Stimulated activated CD4-positive, alpha-beta T cell treated with anti-CD3 and anti-CD28 coated beads, Interleukin-1b, Interleukin-23, amount 100 ng/mL, for 48 hours (primary cell): Measurements from ENCODE around the gene D2HGDH.
"Not testable (repeated sequence)": the region's sequence is repeated elsewhere in the genome, so short reads cannot be mapped to it uniquely, and the experiment has no call there.

ENCODE experiments used
- DNase-seq: peaks from one replicate; pipeline ENCODE4 v3.0.0-alpha.2; 2020

The D2HGDH gene

DNA sequence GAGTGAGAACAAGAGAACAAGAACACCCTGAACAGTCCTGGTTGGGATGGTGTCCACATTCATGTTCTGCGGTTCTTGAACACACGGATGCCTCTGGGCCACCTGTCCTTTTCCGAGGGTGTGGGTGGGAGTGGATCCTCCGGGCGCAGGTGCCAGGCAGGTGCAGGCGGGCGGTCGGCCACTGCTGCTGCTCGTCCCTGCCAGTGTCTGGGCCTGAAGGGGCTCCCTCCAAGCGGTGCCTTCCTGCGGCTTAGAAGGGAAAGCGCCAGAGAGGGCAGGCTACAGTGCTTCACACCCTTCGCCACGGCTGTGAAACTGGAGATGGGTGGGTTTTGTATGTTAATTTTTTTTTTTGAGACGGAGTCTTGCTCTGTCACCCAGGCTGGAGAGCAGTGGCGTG is 8.0 kb upstream of the D2HGDH start:
- no peak for DNase-seq

DNA sequence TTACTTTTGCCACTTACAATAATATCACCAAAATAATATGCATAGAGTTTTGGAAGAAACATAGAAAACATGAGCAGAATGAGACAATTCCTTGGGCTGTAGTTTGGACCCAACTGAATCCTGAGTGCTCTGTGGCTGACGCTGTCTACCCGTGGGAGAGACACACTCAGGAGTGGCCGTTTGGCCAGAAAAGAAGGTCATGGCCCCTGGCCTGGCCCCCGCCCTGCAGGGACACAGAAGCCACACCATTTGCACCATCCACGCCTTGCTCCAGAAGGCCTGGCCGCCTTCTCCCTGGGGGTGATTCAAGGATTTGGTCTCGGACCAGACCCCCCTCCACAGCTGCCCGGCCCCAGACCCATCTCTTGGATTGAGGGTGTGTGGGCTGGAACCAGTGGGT is 6.4 kb upstream of the D2HGDH start:
- DNase-seq = no peak

DNA sequence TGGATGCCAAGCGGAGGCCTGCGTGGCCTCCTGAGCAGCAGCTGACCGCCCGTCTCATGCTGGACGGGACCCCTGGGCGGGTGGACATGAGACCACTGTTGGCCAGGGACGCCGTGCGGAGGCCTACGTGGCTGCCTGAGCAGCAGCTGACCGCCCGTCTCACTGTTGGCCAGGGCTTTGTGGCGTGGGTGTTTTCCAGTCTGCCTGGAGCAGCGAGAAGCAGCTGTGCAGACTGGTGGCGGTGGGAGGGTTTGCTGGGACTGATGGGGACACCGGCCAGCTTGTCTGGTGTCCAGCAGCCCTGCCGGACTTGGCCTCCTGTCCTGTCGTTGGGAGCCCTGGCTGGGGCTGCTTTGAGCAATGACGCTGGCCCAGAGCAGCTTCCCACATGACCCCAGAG is 5.8 kb upstream of the D2HGDH start:
- DNase-seq = no peak

DNA sequence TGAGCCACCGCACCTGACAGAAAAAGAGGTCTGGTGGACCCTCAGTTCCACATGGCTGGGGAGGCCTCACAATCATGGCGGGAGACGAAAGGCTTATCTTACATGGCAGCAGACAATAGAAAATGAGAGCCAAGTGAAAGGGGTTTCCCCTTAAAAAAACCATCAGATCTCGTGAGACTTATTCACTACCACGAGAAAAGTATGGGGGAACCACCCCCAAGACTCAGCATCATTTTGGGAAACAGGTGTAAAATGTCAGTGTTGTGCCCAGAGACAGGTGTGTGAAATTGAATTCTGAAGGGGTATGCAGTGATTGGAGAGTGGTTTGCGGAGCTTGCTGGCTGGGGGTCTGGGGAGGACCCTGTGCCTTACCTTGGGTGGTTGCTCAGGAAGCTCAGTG is 4.6 kb upstream of the D2HGDH start:
- DNase-seq = no peak

DNA sequence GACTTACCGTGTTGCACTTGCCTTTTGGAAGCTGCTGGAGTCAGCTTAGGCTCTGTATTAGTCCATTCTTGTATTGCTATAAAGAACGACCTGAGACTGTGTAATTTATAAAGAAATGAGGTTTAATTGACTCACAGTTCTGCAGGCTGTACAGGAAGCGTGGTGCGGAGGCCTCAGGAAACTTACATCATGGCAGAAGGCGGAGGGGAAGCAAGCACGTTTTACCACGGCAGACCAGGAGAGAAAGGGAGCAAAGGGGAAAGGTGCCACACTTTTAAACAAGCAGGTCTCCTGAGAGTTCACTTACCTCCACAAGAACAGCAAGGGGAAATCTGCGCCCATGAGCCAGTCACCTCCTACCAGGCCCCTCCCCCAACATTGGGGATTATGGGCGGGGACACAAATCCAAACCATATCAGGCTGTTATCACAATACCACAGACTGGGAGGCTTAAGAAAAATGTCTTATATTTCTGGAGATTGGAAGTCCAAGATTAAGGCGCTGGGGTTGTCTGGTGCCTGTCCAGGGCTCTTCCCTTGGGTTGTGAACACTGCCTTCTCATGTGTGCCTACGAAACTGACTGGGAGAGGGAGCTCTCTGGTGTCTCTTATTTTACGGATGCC is 3.6 kb upstream of the D2HGDH start:
- peak; percentile 48 for DNase-seq

DNA sequence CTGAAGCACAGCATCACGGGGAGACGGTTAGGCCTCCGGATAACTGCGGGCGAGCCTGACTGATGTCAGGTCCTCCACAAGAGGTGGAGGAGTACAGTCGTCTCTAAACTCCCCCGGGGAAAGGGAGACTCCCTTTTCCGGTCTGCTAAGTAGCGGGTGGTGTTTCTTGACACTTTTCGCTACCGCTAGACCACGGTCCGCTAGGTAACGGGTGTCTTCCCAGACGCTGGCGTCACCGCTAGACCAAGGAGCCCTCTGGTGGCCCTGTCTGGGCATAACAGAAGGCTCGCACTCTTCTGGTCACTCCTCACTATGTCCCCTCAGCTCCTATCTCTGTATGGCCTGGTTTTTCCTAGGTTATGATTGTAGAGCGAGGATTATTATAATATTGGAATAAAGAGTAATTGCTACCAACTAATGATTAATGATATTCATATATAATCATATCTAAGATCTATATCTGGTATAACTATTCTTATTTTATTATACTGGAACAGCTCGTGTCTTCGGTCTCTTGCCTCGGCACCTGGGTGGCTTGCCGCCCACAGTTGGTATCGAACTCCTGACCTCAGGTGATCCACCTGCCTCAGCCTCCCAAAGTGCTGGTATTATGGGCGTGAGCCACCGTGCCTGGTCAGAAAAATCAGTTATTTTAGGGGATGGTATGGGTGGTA is 1.8 kb upstream of the D2HGDH start:
- DNase-seq = peak; percentile 74

DNA sequence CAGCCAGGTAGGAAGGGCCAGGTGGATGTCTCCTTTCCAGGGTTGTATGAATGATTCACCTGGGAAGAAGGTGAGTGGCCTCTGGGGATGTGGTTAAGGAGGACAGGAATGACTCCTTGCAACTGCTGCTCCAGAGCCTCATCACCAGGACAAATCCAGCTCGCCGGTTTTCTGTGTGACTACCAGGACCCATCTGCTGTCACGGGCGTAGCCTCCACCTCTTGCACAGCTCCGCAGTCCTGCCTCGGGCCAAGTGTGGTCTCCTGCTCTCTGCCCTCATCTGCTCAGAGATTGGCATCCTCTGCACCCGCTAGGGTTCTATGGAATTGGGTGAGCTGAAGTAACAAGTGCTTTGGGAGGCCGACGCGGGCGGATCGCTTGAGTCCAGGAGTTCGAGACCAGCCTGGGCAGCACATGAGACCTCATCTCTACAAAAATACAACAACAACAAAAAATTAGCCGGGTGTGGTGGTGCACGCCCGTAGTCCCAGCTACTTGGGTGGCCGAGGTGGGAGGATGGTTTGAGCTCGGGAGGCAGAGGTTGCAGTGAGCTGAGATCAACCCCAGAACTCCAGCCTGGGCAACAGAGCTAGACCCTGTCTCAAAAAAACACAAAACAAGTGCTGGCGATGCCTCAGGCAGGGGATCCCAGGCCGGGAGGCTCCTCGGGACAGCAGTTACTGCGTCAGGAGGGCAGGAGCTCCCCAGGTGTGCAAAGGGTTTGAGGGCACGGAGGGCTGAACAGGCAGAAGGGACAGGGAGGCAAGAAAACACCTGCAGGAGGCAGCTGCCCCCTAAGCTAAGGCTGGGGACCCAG is 831 bp upstream of the D2HGDH start:
- no peak for DNase-seq

DNA sequence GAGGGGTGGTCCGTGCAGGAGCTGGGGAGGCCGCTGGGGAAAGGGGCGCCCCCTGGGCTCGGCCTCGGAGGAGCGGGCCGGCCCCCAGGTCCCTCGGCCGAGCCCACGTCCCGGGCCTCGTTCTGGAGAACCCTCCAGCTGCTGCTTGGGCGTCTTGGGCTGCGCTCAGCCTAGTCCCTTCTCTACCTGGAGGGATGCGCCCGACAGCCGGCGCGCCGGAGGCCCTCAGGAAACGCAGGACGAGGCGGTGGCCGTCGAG is 293 bp upstream of the D2HGDH start:
- no peak for DNase-seq

DNA sequence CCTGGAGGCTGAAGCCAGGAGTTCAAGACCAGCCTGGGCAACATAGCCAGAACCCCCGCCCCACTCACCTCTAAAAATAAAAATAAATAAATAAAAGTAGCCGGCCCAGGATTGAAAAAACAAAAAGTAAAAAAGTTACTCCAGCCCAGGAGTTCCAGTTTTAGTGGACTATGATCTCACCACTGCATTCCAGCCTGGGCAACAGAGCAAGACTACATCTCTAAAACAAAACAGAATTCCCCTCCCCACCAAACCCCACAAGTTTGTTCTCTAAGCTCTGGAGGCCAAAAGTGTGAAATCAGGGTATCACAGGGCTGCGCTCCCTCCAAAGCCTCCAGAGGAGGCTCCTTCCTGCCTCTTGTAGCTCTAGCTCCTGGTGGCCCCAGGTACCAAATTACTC is 1.7 kb downstream of the D2HGDH start:
- DNase-seq = no peak

DNA sequence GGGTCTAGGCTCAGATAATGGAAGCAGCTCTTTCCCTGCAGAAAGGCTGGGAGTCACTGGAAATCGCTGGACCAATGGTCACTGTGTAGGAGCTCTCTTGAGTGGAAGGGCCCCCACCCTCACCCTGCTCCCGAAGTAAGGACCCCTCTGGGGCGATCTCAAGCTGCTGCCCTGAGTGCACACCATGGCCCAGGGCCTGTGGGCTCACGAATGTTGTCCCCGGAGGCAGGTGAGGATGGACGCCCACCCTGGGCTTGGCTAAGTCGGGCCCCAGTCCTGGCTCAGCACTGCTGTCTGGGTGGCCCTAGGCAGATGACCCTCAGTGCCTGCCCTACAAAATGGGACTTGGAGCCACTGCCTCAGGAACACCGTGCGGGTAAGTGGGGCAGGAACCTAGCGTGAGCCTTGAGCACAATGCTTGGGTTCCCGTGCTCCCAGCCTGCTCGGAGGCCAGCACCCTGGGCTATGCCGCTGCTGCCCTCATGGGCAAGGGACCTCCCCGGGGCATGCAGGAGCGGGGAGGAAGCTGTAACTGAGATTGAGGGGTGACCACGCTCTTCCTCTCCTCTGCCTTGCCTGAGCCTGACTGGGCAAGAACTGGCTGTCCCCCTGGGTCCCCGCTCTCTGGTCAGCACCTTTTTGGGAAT is 3.7 kb downstream of the D2HGDH start:
- no peak for DNase-seq

DNA sequence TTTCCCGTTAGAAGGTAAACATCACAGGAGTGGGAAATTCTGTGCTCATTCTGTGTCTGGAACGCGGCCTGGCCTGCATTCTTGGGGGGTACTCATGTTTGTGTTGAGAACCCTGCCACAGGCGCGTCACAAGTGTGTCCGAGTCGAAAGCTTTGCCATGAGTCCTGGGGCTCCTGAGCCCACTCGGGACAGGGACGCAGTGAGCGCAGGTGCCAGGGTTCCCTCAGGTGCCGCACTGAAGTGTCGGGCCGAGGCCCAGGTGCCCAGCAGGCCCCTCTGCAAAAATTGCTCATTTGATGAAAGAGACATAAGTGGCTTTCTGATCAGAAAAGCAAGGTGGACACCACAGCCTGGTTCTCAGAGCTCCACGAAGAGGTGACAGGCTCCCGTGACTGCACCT is 4.7 kb downstream of the D2HGDH start:
- no peak for DNase-seq

DNA sequence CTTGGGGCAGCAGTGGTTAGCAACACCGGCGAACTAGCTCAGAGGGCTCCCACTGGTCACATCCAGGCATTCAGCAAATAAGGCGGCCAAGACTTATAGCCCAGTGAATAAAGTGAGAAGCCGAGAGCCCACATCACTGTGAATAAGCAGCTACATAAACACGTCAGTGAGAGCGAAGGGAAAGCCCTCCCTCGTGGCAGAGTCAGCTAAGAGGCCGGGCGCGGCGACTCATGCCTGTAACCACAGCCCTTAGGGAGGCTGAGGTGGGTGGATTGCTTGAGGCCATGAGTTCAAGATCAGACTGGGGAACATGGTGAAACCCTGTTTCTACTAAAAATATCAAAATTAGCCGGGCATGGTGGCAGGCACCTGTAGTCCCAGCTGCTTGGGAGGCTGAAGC is 5.2 kb downstream of the D2HGDH start:
- DNase-seq = peak; percentile 88

DNA sequence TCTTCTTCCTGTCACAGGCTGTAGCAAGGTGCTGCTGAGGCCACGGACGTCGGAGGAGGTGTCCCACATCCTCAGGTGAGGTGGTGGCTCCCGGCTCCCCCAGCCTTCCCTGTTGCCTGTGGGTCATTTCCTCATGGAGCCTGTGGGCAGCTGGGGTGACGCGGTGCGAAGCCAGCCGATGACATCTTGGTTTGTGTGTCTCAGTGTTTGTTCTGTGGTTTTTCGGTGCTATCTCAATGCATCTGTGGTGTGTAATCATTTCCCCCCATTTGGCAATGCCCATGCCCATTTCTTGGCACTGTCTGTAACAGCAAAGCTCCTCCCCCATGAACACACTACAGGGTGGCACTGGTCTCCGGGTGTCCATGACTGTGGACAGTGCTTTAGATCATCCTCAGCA is 6.6 kb downstream of the D2HGDH start:
- DNase-seq = peak; percentile 41

DNA sequence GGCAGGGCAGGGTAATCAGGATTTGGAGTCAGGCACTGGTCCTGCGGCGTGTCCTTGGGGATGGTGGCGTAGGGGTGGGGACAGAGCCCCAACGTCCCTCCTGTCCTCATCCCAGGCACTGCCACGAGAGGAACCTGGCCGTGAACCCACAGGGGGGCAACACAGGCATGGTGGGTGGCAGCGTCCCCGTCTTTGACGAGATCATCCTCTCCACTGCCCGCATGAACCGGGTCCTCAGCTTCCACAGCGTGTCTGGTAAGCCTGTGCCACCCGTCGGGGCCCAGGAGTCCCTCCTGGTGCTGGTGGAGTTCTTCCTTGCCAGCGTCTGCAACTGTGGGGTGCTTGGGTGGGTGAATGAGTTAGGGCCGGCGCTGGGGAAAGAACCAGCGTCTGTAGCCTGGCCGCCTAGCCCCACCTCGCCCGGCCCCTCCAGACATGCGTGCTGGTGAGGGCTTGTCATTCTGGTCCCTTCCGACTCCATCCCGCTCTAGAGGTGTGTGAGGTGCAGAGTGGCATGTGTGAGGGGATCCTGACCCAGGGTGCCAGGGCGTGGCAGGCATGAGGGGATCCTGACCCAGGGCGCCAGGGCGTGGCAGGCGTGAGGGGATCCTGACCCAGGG is 8.0 kb downstream of the D2HGDH start:
- no peak for DNase-seq

DNA sequence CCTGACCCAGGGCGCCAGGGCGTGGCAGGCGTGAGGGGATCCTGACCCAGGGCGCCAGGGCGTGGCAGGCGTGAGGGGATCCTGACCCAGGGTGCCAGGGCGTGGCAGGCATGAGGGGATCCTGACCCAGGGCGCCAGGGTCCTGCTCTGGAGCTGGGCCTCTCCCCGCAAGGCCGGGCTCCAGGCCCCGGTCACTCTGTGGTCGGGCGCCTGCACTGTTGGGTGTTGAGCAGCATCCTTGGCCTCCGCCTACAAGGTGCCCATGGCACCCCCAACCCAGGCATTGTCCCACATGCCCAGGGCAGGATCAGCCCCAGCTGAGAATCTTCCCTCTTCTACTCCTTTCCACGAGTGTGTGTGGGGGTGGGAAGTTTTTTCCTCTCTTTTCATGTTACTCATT is 8.6 kb downstream of the D2HGDH start:
- DNase-seq = not testable (repeated sequence)

DNA sequence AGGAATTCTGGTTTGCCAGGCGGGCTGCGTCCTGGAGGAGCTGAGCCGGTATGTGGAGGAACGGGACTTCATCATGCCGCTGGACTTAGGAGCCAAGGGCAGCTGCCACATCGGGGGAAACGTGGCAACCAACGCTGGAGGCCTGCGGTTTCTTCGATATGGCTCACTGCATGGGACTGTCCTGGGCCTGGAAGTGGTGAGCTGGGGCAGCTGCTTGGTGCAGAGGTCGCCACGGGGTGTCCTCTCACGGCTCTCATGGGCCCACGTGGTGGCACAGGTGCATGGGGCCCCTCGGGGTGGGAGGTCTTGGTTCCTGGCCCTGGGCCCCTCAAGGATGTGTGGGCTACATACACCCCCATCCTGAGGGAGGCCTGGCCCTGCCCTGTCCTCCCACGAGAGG is 9.2 kb downstream of the D2HGDH start:
- DNase-seq = no peak

DNA sequence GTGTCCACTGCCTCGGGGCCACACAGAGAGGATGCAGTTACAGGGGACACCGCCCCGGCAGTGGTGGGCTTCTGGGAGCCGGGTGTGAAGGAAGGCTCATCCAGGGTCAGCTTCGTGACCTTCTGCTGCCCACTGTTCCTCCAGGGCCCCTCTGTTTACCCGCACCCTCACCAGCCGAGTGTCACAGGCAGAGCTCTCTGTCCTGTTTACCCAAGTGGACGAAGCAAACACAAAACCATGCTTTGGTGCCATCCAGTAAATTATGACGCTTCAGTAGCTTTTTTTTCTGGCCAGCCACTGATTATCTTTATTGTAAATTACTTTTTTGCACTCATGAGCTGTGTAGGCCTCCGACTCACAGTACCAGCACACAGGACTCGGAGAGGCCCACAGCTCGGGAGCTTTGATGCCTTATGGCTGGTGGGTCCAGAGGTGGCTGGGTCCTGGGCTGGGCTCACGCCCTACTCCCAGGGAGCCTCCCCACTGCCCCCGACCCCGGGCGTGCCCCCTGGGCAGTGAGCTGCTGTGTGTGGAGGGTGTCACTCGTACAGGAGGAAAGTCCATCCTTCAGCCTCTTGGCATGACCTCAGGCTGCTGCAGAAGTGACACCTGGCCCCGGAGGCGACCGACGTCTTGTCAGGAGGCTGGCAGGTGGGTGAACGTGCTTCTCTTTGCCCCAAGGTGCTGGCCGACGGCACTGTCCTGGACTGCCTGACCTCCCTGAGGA is 9.8 kb downstream of the D2HGDH start:
- no peak for DNase-seq

DNA sequence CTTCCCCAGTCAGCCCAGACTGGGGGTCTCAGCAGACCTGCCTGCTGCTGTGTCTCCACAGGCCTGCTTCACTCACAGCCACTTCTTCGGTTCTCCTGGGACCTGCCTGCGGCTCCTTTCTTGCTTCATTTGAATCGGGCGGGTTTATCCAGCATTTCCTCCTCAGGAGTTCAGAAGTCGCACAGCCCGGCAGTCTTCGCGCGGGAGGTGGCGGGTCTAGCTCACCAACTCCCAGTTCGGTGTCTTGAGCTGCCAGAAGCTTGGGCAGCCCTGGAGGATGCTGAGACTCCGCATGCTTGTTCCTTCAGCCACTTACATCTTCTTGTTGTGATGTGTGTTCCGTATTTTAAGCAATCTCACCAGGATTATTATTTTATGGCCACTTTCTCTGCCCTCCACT is 10.8 kb downstream of the D2HGDH start:
- DNase-seq = no peak

DNA sequence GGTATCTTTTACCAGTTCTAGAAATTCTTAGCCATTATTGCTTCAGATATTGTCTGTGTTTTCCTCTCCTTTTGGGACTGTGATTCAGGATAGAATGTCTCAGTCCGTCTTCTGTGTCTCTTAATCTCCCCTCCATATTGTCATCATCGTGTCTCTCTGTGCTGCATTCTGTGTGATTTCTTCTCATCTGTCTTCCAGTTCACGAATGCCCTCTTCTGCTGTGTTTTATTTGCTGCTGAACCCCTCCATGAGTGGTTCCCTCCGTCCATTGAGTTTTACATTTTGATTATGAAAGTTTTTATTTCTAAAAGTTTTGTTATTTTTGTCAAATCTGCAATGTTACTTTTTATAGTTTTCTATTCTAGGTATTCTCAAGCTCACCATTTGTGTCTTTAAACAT is 11.7 kb downstream of the D2HGDH start:
- DNase-seq = no peak

DNA sequence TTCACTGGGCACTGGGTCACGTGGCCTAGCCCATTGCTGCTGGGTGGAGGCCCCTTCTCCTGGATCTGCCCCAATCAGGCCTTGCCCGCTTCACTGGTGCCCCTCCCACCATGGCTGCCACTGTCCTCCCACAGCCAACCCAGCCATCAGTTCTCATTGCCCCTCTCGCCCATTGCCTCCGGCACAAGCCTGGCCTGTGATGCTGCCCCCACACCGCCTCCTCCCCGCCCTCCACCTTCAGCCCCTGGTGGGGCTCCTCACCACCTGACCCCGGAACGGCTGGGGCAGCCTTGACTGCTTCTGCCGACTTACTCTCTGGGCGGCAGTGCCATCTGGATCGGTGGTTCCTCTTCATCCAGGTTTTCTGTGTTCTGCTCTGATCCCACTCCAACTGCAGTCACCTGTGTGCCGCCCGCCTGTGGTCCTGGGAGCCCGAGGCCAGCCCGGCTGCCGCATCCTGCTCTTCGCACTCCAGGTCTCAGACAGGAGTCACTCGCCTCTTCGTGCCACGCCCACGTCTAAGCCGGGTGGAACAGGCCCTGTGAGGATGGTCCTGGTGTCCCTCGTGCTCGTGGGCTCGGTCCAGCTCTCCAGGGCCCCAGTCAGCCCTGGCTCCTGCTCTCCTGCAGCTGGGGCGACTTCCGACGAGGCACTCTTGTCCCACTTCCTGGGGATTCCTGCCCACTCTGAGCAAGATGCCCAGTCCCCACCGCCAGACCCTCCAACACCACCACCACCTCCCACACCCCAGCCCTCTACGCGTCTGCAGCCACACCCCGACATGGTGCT is 14.2 kb downstream of the D2HGDH start:
- no peak for DNase-seq

DNA sequence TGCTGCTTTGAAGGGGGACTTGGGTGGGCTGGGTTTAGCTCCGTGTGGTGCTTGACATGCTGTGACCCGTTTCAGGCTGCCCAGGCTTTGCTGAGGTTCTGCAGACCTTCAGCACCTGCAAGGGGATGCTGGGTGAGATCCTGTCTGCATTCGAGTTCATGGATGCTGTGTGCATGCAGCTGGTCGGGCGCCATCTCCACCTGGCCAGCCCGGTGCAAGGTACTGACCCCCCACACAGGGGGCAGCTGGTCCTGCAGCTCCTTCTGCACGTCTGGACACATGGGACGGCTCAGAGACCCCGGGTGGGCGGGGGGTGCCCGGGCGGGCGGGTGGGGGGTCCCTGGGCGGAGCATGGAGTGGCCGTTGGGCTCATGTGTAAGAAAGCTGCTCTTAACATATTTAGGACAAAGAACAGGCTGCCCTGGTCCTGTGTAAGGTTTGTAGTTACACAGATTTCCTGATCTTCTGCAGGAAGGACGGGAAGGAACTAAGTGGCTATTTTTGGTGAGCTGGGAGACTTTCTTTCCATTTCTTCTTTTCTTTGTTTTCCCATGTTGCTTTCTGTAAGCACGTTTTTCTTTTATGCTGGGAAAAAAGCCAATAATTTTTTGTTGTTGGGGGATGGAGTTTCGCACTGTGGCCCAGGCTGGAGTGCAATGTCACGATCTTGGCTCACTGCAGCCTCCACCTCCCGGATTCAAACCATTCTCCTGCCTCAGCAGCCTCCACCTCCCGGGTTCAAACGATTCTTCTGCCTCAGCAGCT is 15.8 kb downstream of the D2HGDH start:
- no peak for DNase-seq
